NCI-H446 treated with DMSO at 0.1 percent for 48 hours (cell line): ENCODE results near the gene MRPS6.

ENCODE experiments used
- DNase-seq: peaks from one replicate; lab custom pipeline; 2025; lab: John Stamatoyannopoulos, UW

MRPS6 gene

DNA sequence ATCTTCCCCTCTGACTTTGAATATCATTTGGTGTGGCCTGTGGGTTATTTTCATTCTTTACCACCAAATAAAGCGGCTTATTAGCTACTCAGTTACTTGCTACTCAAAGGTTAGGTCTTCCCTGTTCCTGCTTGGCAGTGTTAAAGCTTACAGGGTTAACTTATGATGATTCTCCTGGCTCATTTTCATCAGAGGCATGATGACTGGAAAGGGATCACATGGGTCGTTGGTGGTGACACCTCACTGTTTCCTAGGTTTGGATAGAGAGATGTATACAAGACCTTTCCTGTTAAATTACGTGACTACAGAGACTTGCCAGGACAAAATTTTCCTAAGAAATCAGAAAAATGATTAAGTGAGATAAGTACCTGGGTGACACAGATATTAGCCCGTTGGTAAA is 27.4 kb downstream of the MRPS6 start:
- DNase-seq, result no peak

DNA sequence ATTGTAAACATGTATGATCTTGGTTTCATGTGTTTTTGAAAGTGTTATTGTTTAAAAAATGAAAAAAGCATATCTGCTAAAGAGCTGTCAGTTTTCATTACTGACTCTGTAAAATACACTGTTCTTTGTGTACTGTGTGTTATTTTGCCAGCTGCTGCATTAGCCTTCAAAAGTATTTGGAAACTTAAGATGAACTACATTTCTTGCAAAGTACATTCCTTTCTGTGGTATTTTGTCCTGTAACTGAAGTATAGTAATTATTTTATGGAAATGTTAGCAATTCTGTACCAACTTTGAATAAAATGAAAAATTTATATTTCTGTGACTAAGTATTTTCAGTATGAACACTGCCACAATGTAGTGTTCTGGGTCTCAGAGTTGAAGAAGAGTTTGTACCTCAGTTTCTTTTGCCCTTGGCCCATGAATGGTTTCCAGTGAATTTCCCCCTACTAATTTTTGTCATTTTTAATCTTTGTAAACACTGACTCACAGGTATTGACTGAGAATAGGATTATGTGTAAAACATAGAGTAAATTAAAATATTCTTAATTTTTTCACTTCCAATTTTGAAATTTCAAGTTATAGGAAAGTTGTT is 32.7 kb downstream of the MRPS6 start:
- no peak for DNase-seq

DNA sequence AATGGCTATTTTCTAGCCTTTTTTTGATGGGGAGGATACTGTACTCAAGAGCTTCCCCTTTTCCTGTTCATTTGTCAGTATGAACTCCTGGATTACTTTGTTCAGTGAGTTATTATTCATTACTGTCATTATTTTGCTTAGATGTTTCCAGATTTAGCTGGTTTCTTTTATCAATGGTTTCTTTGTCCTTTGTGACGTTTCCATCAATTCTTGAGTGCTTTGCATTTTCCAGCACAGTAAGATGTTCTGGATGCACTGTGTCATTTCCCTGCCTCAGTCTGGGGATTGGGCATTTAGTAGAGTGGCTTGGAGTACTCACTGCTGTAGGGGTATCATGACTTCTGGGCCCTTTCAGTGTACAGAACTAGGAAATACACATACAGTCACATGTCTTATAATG is 34.2 kb downstream of the MRPS6 start:
- DNase-seq, result no peak

DNA sequence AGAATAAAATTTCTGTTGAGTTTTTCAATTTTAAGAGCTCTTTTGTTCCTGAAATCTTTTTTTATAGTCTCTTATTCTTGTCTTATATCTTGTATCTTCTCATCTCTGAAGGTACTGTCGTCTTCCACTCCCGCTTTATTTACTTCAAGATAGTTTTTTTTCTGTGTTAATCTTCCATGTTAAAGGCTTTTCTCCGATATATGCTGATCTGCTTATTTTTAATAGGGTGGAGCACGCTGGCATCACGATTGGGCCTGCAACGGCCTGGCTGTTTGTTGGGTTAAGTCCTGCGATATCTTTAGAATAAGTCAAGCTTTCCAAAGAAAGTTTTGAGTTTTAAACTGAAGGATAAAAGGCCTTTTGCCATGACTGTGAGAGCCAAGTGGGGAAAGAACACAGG is 35.7 kb downstream of the MRPS6 start:
- DNase-seq, result no peak

DNA sequence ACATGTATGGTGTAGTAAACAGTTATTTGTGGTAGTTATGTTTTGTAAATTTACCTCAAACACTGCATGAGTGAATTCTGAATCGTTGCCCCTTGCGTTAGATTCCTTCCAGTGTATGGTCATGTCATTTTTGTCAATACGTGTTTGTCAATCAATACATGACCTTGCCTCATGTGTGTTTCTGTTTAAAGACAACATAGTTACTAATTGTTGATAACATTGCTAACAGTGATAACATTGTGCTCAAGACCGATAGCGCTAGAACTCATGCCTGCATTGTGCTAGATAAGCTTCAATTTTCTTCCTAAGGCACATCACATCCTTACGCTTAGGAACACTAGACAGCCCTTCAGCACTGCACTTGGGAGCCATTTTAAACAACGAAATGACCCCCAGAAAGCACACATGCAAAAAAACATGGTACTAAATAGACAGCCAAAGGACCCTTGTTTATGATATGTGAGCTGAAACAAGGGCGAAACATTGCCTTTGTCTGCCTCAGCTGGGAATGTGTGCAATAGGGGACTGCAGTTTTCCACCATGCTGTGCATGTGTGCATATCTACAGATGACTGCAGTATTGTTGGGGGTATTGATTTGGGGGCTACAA is 37.3 kb downstream of the MRPS6 start:
- no peak for DNase-seq

DNA sequence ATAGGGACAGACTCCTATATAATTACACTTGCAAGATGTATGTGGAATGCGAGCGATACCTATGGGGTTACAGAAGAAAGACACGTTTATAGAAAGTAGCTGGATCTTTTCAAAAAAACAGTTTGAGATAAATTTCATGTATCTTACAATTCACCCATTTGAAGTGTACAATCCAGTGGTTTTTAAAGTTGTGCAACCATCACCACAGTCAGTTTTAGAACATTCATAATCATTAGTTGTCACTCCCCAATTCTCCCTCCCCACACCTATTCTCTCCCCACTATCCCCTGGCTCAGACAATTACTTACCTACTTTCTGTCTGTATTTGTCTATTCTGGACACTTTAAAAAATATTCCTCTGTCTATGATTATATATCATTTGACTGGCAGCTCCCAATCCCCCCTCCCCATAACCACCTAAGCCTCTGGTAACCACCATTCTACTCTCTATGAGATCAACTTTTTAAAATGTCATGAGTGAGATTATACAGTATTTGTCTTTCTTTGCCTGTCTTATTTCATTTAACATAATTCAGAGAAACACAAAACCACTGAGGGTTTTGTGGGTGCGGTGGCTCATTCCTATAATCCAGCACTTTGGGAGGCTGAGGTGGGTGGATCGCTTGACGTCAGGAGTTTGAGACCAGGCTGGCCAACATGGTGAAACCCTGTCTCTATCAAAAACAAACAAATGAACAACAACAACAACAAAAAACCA is 39.1 kb downstream of the MRPS6 start:
- DNase-seq, result no peak

DNA sequence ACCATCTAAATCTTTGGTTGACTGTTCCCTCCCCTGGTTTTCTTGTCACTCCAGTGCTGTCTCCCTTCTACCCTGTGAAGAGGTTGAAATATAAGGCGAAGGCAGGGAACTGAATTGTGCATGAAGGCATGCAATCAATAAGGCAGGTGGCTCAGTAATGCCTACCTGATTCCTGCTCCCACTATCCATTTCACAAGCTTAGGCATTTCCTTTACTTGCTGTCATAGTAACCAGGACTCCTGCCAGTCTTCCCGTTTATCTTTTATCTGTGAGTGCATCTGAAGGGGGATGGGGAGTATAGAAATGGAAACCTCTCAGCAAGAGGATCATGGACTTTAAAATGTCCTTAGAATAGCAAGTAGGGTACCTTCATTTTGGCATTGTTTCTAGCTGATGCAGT is 40.5 kb downstream of the MRPS6 start:
- DNase-seq, result no peak

DNA sequence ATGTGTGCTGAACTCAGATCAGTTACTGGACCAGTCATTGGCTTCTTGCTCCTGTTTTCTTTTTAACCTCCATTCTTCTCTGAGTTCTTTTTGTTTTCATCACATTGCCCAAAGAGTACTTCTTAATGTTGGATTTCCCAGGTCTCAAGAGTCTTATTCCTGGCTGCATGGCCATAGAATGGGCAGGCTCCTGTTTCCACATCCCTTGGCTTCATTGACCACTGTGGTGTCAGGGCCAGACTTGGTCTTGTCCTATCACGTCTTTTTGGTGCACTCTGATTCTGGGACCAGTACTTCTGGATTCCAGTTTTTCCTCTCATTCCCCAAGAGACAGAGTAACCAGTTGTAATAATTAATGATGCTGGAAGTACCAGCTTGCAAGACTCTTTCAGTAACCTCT is 41.8 kb downstream of the MRPS6 start:
- DNase-seq, result no peak

DNA sequence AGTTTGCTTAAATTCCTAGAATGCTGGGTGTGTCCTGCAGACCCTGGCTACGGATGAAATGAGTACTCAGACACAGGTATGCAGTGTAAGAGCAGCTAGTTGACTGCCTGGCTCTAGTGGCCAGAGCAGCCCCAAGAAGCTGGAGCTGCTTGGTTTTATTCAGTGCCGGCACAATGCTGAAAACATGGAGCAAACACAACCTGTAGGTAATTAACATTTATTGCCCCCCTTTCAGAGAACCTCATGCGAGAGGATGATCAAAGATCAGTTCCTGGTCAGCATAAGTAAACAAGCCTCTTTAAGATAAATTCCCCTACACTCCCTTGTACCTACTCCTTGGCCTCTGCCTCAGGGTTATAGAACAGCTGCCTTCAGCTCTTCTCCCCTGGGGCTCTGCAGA is 43.2 kb downstream of the MRPS6 start:
- DNase-seq, result no peak

DNA sequence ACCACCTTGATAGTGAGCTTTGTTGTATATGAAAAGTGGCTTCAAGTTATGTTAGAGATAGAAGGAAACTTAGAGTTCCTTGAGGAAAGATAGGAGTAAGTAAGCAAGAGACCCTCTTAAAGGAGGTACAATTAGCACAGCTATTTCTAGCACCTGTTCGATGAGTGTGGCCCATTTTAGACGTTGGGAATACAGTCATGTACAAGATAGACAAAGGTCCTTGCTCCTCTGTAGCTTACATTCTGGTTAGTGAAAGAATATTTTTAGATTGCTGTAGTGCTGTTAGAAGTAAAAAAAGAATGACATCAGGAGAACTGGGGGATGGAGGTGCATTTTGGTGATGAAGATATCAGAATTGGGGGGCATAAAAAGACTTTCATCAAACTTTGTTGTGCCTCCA is 47.5 kb downstream of the MRPS6 start:
- DNase-seq, result no peak

DNA sequence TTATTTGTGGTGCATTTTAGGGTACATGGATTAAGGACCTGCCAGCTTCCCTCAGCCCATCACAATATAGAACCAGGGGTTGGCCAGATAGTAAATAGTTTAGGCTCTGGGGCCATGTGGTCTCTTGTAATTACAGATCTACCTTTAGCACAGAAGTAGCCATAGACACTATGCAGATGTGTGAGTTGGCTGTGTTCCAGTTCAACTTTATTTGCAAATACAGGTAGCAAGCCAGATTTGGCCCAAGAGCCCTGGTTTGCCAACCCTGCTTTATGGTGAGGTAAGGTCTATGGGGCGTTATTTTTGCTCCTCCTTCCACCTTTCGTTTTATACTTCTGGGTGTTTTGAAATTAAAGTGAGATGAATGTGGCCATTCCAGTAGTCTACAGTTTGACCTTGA is 48.7 kb downstream of the MRPS6 start:
- no peak for DNase-seq

DNA sequence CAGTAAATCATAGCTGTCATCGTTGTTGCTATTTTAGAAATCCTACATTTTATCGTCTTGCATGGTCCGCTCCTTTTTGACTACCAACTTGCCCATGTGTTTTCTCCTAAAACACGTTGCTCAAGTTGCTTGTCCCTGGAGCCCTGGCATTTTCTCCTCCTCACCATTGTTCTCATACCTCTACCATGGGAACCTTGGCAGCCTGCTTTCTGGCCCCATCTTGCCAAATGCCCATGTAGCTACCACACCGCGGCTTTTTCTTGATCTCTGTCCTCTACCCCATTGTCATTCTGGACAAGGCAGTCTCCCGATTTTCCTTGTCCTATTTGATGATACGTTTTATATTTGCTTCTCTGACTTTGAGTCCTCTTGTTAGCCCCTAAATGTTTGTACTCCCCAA is 50.2 kb downstream of the MRPS6 start:
- no peak for DNase-seq

DNA sequence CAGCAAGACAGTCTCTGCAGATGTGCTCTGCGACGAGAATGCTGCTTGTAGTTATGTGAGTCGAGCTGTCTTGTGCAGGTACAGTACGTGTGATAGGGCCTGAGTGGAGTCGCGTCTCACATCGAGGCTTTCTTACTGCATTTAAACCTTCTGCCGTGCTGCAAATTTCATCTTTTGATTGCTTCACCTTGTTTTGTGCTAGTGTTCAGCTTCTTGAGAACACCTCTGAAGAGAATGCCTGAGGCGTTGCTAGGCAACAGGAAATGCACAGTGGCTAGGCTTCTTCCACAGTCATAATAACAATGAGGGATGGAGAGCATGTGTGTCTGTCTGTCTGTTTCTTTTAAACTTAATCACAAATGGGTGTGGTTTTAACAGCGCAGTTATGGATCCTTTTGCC is 52.9 kb downstream of the MRPS6 start:
- DNase-seq, result no peak

DNA sequence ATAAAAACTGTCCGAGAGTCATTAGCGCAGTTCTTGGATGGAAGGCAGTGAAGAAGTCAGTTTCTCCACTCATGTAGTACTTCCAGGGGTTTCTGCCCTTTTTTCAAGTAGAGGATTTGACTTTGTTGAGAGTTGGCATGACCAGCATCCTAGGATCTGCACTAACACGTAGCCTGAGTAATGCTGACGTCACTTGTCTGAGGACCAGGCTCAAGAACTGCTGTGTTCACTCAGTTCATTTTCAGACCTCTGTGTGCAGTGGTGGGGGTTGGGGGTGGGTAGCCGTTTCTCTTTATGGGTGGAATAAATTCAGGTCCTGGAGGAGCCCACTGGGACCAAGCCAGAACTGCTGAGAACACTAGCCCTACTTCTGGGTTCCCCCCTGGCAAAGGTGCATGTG is 53.3 kb downstream of the MRPS6 start:
- no peak for DNase-seq

DNA sequence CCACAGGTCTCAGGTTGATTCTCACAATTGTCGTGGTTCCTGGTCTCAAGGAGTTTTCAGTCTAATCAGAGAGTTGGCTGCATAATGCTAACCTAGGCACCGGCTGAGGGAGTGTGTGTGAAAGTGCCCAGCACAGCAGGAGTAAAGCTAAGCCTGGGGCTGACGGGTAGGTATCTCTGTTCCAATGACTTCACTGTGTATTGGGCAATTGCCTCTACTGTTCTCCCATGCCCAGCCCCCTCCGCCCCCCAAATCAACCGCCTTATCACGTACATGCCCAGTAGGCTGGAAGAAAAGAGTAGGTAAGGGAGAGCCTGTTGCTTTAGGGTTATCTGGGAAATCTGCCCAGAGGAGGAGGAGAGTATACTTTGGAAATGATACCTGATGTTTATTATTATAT is 54.7 kb downstream of the MRPS6 start:
- DNase-seq, result no peak

DNA sequence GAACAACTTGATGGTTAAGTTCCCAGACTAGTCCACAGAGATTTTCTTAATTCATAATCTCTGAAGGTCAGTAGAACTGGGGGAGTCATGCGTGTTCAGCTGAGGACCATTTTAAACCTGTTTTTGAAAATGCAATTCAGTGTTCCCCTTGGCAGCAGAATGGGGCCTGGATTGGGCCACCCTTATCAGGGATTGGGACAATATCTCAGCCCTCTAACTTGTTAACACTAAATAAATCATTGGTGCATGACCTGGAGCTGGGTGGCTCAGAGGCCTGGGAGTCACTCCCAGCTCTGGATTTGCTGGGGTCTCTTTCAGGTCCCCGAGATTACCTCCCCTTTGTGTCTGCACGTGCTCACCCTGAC is 55.3 kb downstream of the MRPS6 start:
- no peak for DNase-seq

DNA sequence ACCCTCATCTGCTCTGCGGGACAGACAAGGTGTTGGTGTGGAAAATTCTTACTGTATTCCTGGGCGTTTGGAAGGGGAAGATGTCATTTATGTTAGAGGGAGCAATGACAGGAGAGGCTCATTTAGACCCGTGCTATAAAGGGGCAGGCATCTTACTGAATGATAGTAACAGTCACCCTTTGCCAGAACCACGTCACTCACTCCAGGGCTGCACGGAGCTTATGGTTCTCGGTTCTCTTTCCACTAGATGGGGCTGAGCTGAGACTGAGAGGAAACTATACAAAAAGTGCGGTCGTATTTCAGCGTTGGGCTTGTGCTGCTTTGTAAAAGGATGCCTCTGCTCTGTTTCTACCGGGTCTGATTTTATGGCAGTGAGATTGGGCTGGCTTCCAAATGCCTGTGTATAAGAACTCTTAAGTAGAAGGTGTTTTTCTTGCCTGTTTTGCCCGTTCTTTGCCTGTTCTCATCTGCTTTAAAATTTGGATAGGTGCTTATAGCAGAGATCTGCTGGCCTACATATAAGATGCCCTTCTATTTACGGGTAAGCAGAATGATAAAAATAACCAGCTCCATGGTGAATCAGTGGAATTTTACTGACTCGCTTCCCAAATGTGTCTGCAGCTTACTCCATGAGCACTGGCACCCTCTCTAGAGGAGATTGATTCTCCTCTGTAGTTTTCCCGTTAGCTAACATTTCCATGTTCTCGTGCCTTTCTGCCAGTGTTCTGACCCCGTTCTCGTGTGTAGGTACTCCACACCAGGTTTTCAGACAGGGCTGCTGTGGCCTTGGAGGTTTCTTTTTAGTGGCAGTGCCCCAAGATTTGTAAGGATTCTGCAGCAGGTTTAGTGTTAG is 55.9 kb downstream of the MRPS6 start:
- peak; percentile 62 for DNase-seq

DNA sequence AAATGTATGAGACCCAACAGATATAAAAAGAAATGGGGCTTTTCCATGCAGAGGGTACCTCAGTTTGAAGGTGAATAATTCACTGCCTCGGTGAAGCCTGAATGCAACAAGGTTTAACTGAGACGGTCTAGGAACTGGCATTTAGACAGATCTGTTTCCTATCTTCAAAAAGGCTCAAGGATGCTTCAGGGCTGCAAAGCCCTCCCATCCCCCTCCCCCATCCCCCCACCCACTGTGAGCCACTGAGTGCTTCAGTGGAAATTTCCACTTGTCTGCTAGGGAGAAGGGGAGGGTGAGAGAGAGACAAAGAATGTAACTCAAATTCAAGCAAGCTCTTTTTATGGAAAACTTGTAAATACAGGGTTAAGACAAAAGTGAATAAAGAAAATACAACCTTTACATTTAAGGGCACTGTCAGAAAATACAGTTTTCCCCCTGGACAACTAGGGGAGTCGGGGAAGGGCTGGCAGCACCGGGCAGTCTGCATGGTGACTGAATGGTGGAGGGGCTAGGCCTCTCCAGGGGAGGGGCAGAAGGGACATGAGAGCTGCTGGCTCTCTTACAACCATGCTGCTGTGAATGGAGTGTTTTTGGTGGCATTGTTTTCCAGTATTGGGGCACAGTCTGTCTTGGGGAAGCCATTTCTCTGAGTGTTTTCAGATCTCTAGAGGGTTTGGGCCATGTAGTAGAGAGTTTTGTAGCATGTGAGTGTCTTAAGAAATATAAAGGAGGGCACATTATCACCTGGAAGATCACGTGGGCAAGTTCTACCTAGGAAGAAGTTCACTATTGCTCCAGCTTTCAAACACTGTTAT is 56.7 kb downstream of the MRPS6 start:
- DNase-seq, result no peak

DNA sequence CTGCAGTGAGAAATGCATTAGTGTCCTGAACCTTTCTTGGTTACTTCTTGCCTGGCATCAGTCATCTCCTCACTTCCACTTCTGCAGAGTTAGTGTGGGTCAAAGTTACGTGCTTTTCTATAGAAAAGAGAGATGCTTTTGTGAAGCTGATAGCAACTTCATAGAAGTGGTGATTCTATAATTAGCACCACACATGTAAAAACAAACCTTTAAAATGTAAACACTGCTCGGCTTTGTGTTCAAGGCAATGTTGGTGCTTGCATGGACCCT is 57.3 kb downstream of the MRPS6 start:
- no peak for DNase-seq

DNA sequence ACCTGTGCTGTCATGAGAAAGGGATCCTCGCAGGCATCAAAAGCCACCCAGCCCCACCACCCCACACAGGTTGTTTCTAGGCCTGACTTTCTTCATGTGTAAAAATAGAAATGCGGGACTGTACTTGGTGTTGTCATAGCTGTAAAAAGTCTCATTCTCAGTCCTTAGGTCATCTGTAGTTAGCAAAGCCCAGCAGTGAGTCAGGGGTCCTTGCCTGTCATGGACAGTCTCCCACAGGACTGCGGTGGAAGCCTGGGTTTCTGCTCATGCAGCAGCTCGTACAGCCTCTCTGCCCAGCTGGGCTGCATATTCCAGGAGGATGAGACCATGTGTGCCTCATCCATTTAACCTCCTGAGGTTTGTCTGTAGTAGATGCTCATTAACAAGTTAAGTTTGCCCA is 58.2 kb downstream of the MRPS6 start:
- no peak for DNase-seq

DNA sequence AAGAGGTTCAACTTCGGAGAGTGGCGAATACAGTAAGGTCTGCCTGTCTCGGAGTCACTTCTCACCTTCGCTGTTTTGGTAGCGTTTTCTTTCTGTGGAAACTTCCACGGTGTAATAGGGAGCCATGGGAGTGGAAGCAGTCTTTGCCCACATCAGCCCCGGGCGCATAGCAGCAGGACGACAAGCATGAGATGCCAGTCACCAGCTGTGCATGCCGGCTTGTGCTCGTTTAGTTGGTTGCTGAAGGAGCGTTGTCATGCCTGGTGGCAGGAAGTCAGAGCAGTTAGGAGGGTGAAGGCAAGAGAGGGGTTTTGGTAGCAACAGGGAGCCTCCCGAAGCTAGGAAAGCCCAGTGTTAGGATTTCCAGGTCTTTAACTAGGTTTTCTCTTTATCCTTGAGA is 58.8 kb downstream of the MRPS6 start:
- DNase-seq, result no peak

DNA sequence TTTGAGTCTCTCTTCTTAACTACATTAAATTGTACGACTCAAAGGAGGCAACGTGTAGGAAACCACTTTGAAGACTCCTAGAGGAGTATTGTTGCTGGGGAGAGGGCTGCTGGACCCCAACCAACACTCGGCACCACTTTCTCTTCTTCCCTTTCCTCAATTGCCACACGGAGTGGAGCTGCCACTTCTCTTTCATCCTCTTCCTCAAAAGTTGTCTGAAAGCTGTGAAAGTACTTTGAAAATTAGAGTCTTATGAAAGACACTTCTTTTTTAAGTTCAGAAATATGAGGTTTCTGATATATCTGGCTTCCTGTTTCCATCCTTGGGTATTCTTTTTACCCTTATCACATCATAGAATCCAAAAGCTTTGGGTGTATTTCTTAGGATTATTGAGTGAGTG is 59.5 kb downstream of the MRPS6 start:
- no peak for DNase-seq
